Activated T-cell treated with anti-CD3 and anti-CD28 coated beads, Interleukin-2, amount 50 U/mL, for 48 hours (primary cell): ENCODE measurements around the gene CDH26.
A peak's percentile ranks its signal among the peaks of the same experiment; 100 is the strongest.

Experiments
- DNase-seq, 2 experiments: peaks; one replicate each; pipeline ENCODE4 v3.0.0-alpha.2; 2020

CDH26 gene

GRCh38 chr20:59958123-59958522 is at the start of gene CDH26:
TSS of gene CDH26 (plus strand) at chr20:59958423. CDS start at chr20:59958727, 304 bp downstream.
- DNase-seq, result no peak

- no peak for DNase-seq
Observed at GRCh38 chr20:59908855-59909254, 49.4 kb upstream of the CDH26 start.

- no peak for DNase-seq
Observed at GRCh38 chr20:59911041-59911440, 47.2 kb upstream of the CDH26 start.

- DNase-seq, result no peak
Observed at GRCh38 chr20:59912609-59913008, 45.6 kb upstream of the CDH26 start.

GRCh38 chr20:59920944-59921343 is 37.3 kb upstream of the CDH26 start:
- DNase-seq, result no peak

- no peak for DNase-seq
Observed at GRCh38 chr20:59923514-59923913, 34.7 kb upstream of the CDH26 start.

GRCh38 chr20:59925359-59925758 is 32.9 kb upstream of the CDH26 start:
- DNase-seq, result no peak

- no peak for DNase-seq
Observed at GRCh38 chr20:59925899-59926298, 32.3 kb upstream of the CDH26 start.

- no peak for DNase-seq
Observed at GRCh38 chr20:59931511-59932312, 26.5 kb upstream of the CDH26 start.

- DNase-seq, result no peak
Observed at GRCh38 chr20:59932616-59933295, 25.5 kb upstream of the CDH26 start.

- peak; percentile 55 to 69 for DNase-seq
Observed at GRCh38 chr20:59933296-59933848, 24.9 kb upstream of the CDH26 start, which contains the start of gene SYCP2. TSS of gene SYCP2 (minus strand) at chr20:59933637. CDS start at chr20:59922413, 11,224 bp downstream.

GRCh38 chr20:59933849-59934585 is 24.2 kb upstream of the CDH26 start:
- DNase-seq, result peak; percentile 84 to 89

- DNase-seq, result no peak
Observed at GRCh38 chr20:59935457-59936185, 22.6 kb upstream of the CDH26 start.

GRCh38 chr20:59936409-59936808 is 21.8 kb upstream of the CDH26 start:
- DNase-seq, result no peak

GRCh38 chr20:59937150-59937549 is 21.1 kb upstream of the CDH26 start:
- DNase-seq, result no peak

GRCh38 chr20:59938221-59938620 is 20.0 kb upstream of the CDH26 start:
- DNase-seq, result no peak

- DNase-seq, result no peak
Observed at GRCh38 chr20:59938696-59939051, 19.5 kb upstream of the CDH26 start.

- peak in 1 of 2 experiments; percentile 29 for DNase-seq
Observed at GRCh38 chr20:59939052-59939878, 19.0 kb upstream of the CDH26 start.

GRCh38 chr20:59939879-59940128 is 18.4 kb upstream of the CDH26 start:
- no peak for DNase-seq

GRCh38 chr20:59940129-59940955 is 17.9 kb upstream of the CDH26 start, which contains the start of the genes FAM217B and PPP1R3D:
TSS of gene FAM217B (plus strand) at chr20:59940389. CDS start at chr20:59943944, 3,555 bp downstream.
TSS of gene PPP1R3D (minus strand) at chr20:59940305. CDS start at chr20:59939931, 374 bp downstream.
- peak; percentile 90 to 94 for DNase-seq

GRCh38 chr20:59940956-59941294 is 17.3 kb upstream of the CDH26 start:
- DNase-seq, result no peak
